SK-N-SH (cell line): ENCODE measurements around the gene ZC3H4.

Experiments
- EP300 ChIP-seq, 2 experiments: IDR thresholded peaks; 2 replicates each; pipeline versions ENCODE4 v1.4.0 to v1.6.1; 2012; ENCODE audit warnings: borderline replicate concordance in 1 of 2, low read depth in 1 of 2, low read length in 1 of 2
- GABPA ChIP-seq: IDR thresholded peaks from 2 replicates; pipeline ENCODE4 v1.4.0; 2012; ENCODE audit warnings: low read depth, mild to moderate bottlenecking
- POLR2AphosphoS5 ChIP-seq: IDR thresholded peaks from 2 replicates; pipeline ENCODE4 v1.6.1; 2012; ENCODE audit warnings: low read depth, low read length
- SMC3 ChIP-seq: IDR thresholded peaks from 2 replicates; pipeline ENCODE4 v1.6.1; 2012; ENCODE audit warnings: low read depth, low read length, improper control_type of control experiment
- TAF1 ChIP-seq: IDR thresholded peaks from 2 replicates; pipeline ENCODE4 v1.6.1; 2012; ENCODE audit warnings: low read depth, mild to moderate bottlenecking, low read length, moderate library complexity, borderline replicate concordance
- TCF12 ChIP-seq: IDR thresholded peaks from 2 replicates; pipeline ENCODE4 v1.4.0; 2012
- TEAD4 ChIP-seq: IDR thresholded peaks from 2 replicates; pipeline ENCODE4 v1.4.0; 2012; ENCODE audit warnings: mild to moderate bottlenecking, borderline replicate concordance; ENCODE audit not compliant: insufficient read depth
- TF ChIP-seq, protein P1 (sequence below): fragments of 200-600 bp; sonication (generic); IDR thresholded peaks from 2 replicates; pipeline ENCODE4 v1.6.1; 2017; ENCODE audit warnings: antibody characterized with exemption, mild to moderate bottlenecking, moderate library complexity
- TF ChIP-seq, protein P2 (sequence below): IDR thresholded peaks from 2 replicates; pipeline ENCODE4 v1.6.1; 2012; ENCODE audit warnings: mild to moderate bottlenecking, low read depth, low read length, moderate library complexity
- TF ChIP-seq, protein P3 (sequence below): IDR thresholded peaks from 2 replicates; pipeline ENCODE4; 2012
- TF ChIP-seq, protein P4 (sequence below): IDR thresholded peaks from 2 replicates; pipeline ENCODE4 v1.4.0; 2012; ENCODE audit warnings: low read depth, borderline replicate concordance

DNA sequence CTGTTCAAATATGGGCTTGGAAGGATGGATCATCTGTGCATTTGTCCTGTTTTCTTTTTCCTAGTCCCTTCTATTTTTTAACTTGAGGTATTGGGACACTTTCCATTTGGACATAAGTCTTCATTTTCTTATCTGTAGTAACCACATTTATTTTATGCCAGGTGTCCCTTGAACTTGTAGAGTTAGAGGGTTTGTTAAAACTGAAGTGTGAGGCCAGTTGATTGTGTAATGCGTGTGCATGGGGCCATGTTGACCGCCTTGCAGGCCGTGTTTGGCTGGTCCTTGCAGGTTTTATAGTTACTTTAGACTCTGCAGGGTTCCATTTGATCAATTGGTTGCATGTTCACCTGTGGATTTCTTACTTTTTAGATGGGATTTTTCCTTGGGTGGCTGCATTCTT lies 38.1 kb upstream of the ZC3H4 start:
- TF ChIP-seq EP300 (IDR thresholded peaks at IDR 0.05; ENCODE audit: borderline replicate concordance in 1 of 2, low read depth in 1 of 2, low read length in 1 of 2) (no peak), TCF12 (no peak), POLR2AphosphoS5 (no peak), TAF1 (no peak), GABPA (no peak), SMC3 (no peak), TEAD4 (no peak)
- TF ChIP-seq, protein P1, sequence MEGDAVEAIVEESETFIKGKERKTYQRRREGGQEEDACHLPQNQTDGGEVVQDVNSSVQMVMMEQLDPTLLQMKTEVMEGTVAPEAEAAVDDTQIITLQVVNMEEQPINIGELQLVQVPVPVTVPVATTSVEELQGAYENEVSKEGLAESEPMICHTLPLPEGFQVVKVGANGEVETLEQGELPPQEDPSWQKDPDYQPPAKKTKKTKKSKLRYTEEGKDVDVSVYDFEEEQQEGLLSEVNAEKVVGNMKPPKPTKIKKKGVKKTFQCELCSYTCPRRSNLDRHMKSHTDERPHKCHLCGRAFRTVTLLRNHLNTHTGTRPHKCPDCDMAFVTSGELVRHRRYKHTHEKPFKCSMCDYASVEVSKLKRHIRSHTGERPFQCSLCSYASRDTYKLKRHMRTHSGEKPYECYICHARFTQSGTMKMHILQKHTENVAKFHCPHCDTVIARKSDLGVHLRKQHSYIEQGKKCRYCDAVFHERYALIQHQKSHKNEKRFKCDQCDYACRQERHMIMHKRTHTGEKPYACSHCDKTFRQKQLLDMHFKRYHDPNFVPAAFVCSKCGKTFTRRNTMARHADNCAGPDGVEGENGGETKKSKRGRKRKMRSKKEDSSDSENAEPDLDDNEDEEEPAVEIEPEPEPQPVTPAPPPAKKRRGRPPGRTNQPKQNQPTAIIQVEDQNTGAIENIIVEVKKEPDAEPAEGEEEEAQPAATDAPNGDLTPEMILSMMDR: no peak
- TF ChIP-seq, protein P2, sequence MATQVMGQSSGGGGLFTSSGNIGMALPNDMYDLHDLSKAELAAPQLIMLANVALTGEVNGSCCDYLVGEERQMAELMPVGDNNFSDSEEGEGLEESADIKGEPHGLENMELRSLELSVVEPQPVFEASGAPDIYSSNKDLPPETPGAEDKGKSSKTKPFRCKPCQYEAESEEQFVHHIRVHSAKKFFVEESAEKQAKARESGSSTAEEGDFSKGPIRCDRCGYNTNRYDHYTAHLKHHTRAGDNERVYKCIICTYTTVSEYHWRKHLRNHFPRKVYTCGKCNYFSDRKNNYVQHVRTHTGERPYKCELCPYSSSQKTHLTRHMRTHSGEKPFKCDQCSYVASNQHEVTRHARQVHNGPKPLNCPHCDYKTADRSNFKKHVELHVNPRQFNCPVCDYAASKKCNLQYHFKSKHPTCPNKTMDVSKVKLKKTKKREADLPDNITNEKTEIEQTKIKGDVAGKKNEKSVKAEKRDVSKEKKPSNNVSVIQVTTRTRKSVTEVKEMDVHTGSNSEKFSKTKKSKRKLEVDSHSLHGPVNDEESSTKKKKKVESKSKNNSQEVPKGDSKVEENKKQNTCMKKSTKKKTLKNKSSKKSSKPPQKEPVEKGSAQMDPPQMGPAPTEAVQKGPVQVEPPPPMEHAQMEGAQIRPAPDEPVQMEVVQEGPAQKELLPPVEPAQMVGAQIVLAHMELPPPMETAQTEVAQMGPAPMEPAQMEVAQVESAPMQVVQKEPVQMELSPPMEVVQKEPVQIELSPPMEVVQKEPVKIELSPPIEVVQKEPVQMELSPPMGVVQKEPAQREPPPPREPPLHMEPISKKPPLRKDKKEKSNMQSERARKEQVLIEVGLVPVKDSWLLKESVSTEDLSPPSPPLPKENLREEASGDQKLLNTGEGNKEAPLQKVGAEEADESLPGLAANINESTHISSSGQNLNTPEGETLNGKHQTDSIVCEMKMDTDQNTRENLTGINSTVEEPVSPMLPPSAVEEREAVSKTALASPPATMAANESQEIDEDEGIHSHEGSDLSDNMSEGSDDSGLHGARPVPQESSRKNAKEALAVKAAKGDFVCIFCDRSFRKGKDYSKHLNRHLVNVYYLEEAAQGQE: no peak
- TF ChIP-seq, protein P3, sequence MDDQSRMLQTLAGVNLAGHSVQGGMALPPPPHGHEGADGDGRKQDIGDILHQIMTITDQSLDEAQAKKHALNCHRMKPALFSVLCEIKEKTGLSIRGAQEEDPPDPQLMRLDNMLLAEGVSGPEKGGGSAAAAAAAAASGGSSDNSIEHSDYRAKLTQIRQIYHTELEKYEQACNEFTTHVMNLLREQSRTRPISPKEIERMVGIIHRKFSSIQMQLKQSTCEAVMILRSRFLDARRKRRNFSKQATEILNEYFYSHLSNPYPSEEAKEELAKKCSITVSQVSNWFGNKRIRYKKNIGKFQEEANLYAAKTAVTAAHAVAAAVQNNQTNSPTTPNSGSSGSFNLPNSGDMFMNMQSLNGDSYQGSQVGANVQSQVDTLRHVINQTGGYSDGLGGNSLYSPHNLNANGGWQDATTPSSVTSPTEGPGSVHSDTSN: no peak
- TF ChIP-seq, protein P4, sequence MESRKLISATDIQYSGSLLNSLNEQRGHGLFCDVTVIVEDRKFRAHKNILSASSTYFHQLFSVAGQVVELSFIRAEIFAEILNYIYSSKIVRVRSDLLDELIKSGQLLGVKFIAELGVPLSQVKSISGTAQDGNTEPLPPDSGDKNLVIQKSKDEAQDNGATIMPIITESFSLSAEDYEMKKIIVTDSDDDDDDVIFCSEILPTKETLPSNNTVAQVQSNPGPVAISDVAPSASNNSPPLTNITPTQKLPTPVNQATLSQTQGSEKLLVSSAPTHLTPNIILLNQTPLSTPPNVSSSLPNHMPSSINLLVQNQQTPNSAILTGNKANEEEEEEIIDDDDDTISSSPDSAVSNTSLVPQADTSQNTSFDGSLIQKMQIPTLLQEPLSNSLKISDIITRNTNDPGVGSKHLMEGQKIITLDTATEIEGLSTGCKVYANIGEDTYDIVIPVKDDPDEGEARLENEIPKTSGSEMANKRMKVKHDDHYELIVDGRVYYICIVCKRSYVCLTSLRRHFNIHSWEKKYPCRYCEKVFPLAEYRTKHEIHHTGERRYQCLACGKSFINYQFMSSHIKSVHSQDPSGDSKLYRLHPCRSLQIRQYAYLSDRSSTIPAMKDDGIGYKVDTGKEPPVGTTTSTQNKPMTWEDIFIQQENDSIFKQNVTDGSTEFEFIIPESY: no peak
